Measurements from ENCODE around the gene CBR3. TPM values are rescaled to one million over a fixed set of nuclear protein-coding genes. Genes with fewer than 3 reads are reported as not detected.

The CBR3 gene
- polyA plus RNA-seq, 1 of the 3 experiments (the other 2 are of a cell fraction): 6.7 TPM

GRCh38 chr21:36169470-36170128 is 34.7 kb downstream of the CBR3 start (continued):
- TF ChIP-seq REST (IDR thresholded peaks at IDR 0.05; ENCODE audit: low read depth, low read length): no peak
- no peak for TF ChIP-seq FOXJ3 (CRISPR knock-in tag; IDR thresholded peaks at IDR 0.05)
- no peak for TF ChIP-seq TCF12 (IDR thresholded peaks at IDR 0.05)
- TF ChIP-seq ELF1 (IDR thresholded peaks at IDR 0.05): no peak
- no peak for TF ChIP-seq USF2 (IDR thresholded peaks at IDR 0.05; ENCODE audit: borderline replicate concordance, low read depth, low read length)
- no peak for TF ChIP-seq ZBTB33 (IDR thresholded peaks at IDR 0.05; ENCODE audit: borderline replicate concordance, low read depth)
- TF ChIP-seq CHD2 (IDR thresholded peaks at IDR 0.05; ENCODE audit: low read length, partially characterized antibody): no peak
- no peak for TF ChIP-seq PBX3 (IDR thresholded peaks at IDR 0.05)
- no peak for TF ChIP-seq EZH2phosphoT487 (IDR thresholded peaks at IDR 0.05; ENCODE audit: borderline replicate concordance, low read depth)

- no peak for DNase-seq
- Histone ChIP-seq H3F3A (replicated peaks; ENCODE audit: insufficient read depth) (no peaks in the 10 kb centered on the region), H3K27me3 (ENCODE audit: insufficient read depth) (no peaks in the 10 kb centered on the region), H3K4me1 (ENCODE audit: control insufficient read depth in 1 of 2, insufficient read depth in 2 of 2, low read depth in 1 of 2, low read length in 1 of 2) (no peaks in the 10 kb centered on the region), H3K9me2 (no peaks in the 10 kb centered on the region), H3K9me3 (no peaks in the 10 kb centered on the region), H3K4me2 (no peak overlapping the region), H3K9ac (no peak overlapping the region), H3K27ac (ENCODE audit: low read depth in 2 of 2, low read length in 1 of 2) (no peak overlapping the region), H3K4me3 (ENCODE audit: low read depth in 2 of 2, low read length in 1 of 2) (no peak overlapping the region), H3K36me3 (replicated peaks in 1 of 2; ENCODE audit: control insufficient read depth in 1 of 2, insufficient read depth in 2 of 2, low read length in 1 of 2) (peaks cover 0 to 11% of the 10 kb centered on the region in 2 experiments), H3K79me2 (ENCODE audit: insufficient read depth) (no peaks in the 10 kb centered on the region), H4K20me1 (ENCODE audit: insufficient read depth) (no peaks in the 10 kb centered on the region), H2AFZ (ENCODE audit: low read depth) (no peak overlapping the region)
- POLR2A ChIA-PET: no interaction called here
- CTCF ChIA-PET: interaction anchor here (1.4 kb wide), 1 partner anchor 8 kb away, joined by 4 read pairs; no protein-coding TSS in a partner anchor
- 96% methylated on average over 6 of the region's 6 CpGs for WGBS (ENCODE audit: low lambda C conversion rate)
- no peak for TF ChIP-seq PBX3 (IDR thresholded peaks at IDR 0.05)
- no peak for TF ChIP-seq POLR2AphosphoS5 (IDR thresholded peaks at IDR 0.05; ENCODE audit: low read depth, low read length)
- no peak for TF ChIP-seq ZBTB33 (IDR thresholded peaks at IDR 0.05; ENCODE audit: borderline replicate concordance, low read depth)
- TF ChIP-seq FOXM1 (IDR thresholded peaks at IDR 0.05; ENCODE audit: low read depth): no peak
- no peak for TF ChIP-seq RXRA (IDR thresholded peaks at IDR 0.05; ENCODE audit: borderline replicate concordance, low read depth)
- no peak for TF ChIP-seq RCOR1 (IDR thresholded peaks at IDR 0.05; ENCODE audit: low read length)
- no peak for TF ChIP-seq GATA2 (CRISPR knock-in tag; IDR thresholded peaks at IDR 0.05)
- no peak for TF ChIP-seq TAF1 (IDR thresholded peaks at IDR 0.05; ENCODE audit: borderline replicate concordance, low read depth, low read length)
- no peak for TF ChIP-seq RAD21 (IDR thresholded peaks at IDR 0.05; ENCODE audit: low read length)
These were observed 35.9 kb downstream of the CBR3 start for GRCh38 chr21:36170823-36171222.

Measured in SK-N-SH (cell line).